ENCODE results near the gene CCDC201.
"Not testable (repeated sequence)": the region's sequence is repeated elsewhere in the genome, so short reads cannot be mapped to it uniquely, and the experiment has no call there.

Gene CCDC201

DNA sequence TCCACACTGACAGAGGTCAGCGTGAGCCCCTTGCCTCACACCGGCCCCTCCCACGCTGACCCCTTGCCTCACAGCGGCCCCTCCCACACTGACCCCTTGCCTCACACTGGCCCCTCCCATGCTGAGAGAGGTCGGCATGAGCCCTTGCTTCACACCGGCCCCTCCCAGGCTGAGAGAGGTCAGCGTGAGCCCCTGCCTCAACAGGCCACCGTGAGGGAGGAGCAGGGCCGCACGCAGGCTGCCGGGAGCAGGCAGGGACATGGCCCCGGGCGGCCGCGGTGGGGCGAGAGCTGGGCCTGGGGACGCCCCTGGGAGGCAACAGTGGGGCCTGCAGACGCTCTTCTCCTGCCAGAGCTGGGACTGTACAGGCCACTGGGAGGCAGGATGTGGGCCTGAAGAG lies 59.1 kb downstream of the CCDC201 start:
- not testable (repeated sequence) for DNase-seq

DNA sequence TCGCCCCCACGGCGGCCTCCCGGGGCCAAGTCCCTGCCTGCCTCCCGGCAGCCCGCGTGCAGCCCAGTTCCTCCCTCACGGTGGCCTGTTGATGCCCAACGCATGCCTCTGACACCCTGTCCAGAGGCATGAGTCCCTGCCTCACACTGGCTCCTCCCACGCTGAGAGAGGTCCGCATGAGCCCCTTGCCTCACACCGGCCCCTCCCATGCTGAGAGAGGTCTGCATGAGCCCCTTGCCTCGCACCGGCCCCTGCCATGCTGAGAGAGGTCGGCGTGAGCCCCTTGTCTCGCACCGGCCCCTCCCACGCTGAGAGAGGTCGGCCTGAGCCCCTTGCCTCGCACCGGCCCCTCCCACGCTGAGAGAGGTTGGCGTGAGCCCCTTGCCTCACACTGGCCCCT lies 59.9 kb downstream of the CCDC201 start:
- no peak for DNase-seq

DNA sequence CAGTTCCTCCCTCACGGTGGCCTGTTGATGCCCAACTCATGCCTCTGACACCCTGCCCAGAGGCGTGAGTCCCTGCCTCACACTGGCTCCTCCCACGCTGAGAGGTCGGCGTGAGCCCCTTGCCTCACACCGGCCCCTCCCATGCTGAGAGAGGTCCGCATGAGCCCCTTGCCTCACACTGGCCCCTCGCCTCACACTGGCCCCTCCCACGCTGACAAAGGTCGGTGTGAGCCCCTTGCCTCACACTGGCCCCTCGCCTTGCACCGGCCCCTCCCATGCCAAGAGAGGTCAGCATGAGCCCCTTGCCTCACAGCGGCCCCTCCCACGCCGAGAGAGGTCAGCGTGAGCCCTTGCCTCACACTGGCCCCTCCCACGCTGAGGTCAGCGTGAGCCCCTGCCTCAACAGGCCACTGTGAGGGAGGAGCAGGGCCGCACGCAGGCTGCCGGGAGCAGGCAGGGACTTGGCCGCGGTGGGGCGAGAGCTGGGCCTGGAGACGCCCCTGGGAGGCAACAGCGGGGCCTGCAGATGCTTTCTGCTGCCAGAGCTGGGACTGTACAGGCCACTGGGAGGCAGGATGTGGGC lies 61.1 kb downstream of the CCDC201 start:
- DNase-seq: not testable (repeated sequence)

DNA sequence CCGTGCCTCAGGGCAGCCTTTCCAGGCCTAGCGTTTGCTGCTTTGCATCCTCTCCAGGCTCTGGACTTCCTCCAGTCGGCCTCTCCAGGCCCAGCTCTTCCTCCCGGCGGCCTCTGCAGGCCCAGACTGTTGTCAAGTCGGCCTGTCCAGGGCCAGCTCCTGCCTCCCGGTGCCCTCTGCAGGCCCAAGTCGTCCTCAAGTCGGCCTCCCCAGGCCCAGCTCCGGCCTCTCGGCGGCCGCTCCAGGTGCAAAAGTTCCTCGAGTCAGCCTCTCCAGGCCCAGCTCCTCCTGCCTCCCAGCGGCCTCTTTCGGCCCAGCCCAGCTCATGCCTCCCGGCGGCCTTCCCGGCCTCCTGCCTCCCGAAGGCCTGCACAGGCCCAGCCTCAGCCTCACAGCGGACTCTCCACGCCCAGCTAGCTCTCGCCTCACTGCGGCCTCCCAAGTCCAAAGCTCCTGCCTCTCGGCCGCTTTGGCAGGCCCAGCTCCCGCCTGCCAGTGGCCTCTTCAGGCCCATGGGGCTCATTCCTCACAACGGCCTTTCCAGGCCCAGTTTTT lies 62.4 kb downstream of the CCDC201 start:
- not testable (repeated sequence) for DNase-seq

All from activated CD4-positive, alpha-beta T cell treated with anti-CD3 and anti-CD28 coated beads for 4 hours (primary cell).